Psoas muscle (tissue), 8 donors: ENCODE measurements around the gene MRPL27. TPM values are rescaled to one million over a fixed set of nuclear protein-coding genes. Genes with fewer than 3 reads are reported as not detected.
A peak's percentile ranks its signal among the peaks of the same experiment; 100 is the strongest.

Source experiments
- ATAC-seq, 4 donors: fragments of 200-7000 bp; cut with Tn5 transposase; one replicate each; pipeline ENCODE4 v1.9.1; 2020; ENCODE audit warnings: moderate library complexity in 3 of 4, mild to moderate bottlenecking in 2 of 4
- DNase-seq, 2 donors: peaks; one replicate each; pipeline ENCODE4 v3.0.0-alpha.2; 2020
- H3K27ac ChIP-seq: fragments of 200-600 bp; one replicate; pipeline ENCODE4 v1.8.0; 2022
- H3K27me3 ChIP-seq, 3 donors: fragments of 200-600 bp in 1 of 3; one replicate each; pipeline versions ENCODE4 v1.6.1 to v1.8.0; 2013 to 2022; ENCODE audit warnings: low read length in 2 of 3, mild to moderate bottlenecking in 2 of 3, moderate library complexity in 1 of 3; ENCODE audit not compliant: insufficient read depth in 3 of 3
- H3K36me3 ChIP-seq, 2 donors: fragments of 200-600 bp in 1 of 2; one replicate each; pipeline versions ENCODE4 v1.6.1 to v1.8.0; 2013 to 2022; ENCODE audit warnings: low read depth in 1 of 2, mild to moderate bottlenecking in 1 of 2, moderate library complexity in 1 of 2; ENCODE audit not compliant: insufficient read depth in 1 of 2
- H3K4me1 ChIP-seq: fragments of 200-600 bp; one replicate; pipeline ENCODE4 v1.8.0; 2022
- H3K4me3 ChIP-seq: fragments of 200-600 bp; one replicate; pipeline ENCODE4 v1.8.0; 2022; ENCODE audit warnings: mild to moderate bottlenecking
- H3K9me3 ChIP-seq: fragments of 200-600 bp; one replicate; pipeline ENCODE4 v1.8.0; 2022
- CTCF ChIP-seq: fragments of 200-600 bp; IDR thresholded peaks from one replicate; pipeline ENCODE4 v1.8.0; 2022; ENCODE audit warnings: antibody characterized with exemption
- WGBS, 3 donors: extraction: QIAGEN DNeasy Blood & Tissue Kit; methylation state at CpG; one replicate each; pipeline versions ENCODE4 v1.1.6 to v1.1.7; 2013; 5-methylcytosine and 5-hydroxymethylcytosine counted together
- intact Hi-C, 2 donors: fragments of 100-400 bp; cut with DNase I; formaldehyde crosslinking; loops; one replicate each; pipeline versions ENCODE4 v1.11.0 to v1.14.2; 2022
- polyA plus RNA-seq, 3 donors: library from polyadenylated mRNA; stranded (reverse); fragments of 200-250 nt; gene quantifications; one replicate each; pipeline ENCODE4 v1.2.3, GENCODE V29; 2013
- total RNA-seq, 4 donors: library from RNA; stranded (reverse); fragmentation: NEBNext Ultra II Directional in 2 of 4; extraction: Animal tissue kit (Norgen Biotek cat#: 25700) in 2 of 4; gene quantifications; one replicate each; pipeline versions ENCODE4 v1.2.1 to v1.2.4, GENCODE V29; 2021 to 2023
- donor health status: healthy with polysubstance abuse.
- donor health status: DM: no; HTN: no; CAD: no; lungs with moderate emphysema.
- donor health status: Bipolar disorder and iron deficiency.
- donor health status: healthy.
- donor health status: DM: yes; HTN: yes; CAD: no.
- donor health status: DM: no; HTN: no; CAD: no.
- donor health status: DM: no; HTN: no; CAD: no.
- donor health status: DM: yes; HTN: yes; CAD: no.

Gene MRPL27
- total and polyA plus RNA-seq, 7 donors: 70.7 to 468 (median 128) TPM

GRCh38 chr17:50362661-50363060 lies 10.3 kb downstream of the MRPL27 start:
- Histone ChIP-seq H3K27ac (no peak overlapping the region), H3K9me3 (no peaks in the 10 kb centered on the region), H3K36me3 (peaks cover 0 to 62% of the 10 kb centered on the region in 2 donors), H3K4me3 (no peak overlapping the region), H3K4me1 (peaks cover 5% of the 10 kb centered on the region), H3K27me3 (no peaks in the 10 kb centered on the region)
- no peak for DNase-seq
- ATAC-seq: no peak
- TF ChIP-seq CTCF: no peak
- 66 to 83% (median 67%) methylated on average over 7 of the region's 7 CpGs for WGBS, 3 donors
- intact Hi-C loops: loop anchor here (2.0 to 5.0 kb wide), 2 partner anchors 105 to 110 kb away; partner anchors contain the start of gene CHAD (in 1 of the 2)

- Histone ChIP-seq H3K27me3 (no peaks in the 10 kb centered on the region), H3K4me3 (no peak overlapping the region), H3K27ac (no peak overlapping the region), H3K9me3 (no peaks in the 10 kb centered on the region), H3K4me1 (peaks cover 5% of the 10 kb centered on the region), H3K36me3 (peaks cover 0 to 62% of the 10 kb centered on the region in 2 donors)
- ATAC-seq (peak; percentile 69 to 83 (median 79)), DNase-seq (peak; percentile 47 to 68)
- peak; percentile 68 for TF ChIP-seq CTCF
- WGBS, 3 donors: 33 to 40% (median 37%) methylated on average over 11 of the region's 11 CpGs
- intact Hi-C loops: loop anchor here (2.0 to 5.0 kb wide), 2 partner anchors 105 to 111 kb away; partner anchors contain the start of gene CHAD (in 1 of the 2)
Observed at GRCh38 chr17:50361561-50362480, 11.2 kb downstream of the MRPL27 start.

GRCh38 chr17:50360486-50361115 lies 12.4 kb downstream of the MRPL27 start:
- no peak for TF ChIP-seq CTCF
- 84 to 92% (median 84%) methylated on average over 11 of the region's 11 CpGs for WGBS, 3 donors
- DNase-seq (no peak), ATAC-seq (no peak)
- Histone ChIP-seq H3K27ac (no peak overlapping the region), H3K4me3 (no peak overlapping the region), H3K27me3 (no peaks in the 10 kb centered on the region), H3K36me3 (peaks cover 0 to 62% of the 10 kb centered on the region in 2 donors), H3K9me3 (no peaks in the 10 kb centered on the region), H3K4me1 (peaks cover 5% of the 10 kb centered on the region)
- intact Hi-C loops: loop anchor here in 1 of 2 donors (5.0 kb wide), 1 partner anchor 107 kb away; the partner anchor contains the start of gene CHAD

- Histone ChIP-seq H3K27ac (no peak overlapping the region), H3K27me3 (no peaks in the 10 kb centered on the region), H3K4me3 (no peak overlapping the region), H3K9me3 (no peaks in the 10 kb centered on the region), H3K4me1 (peaks cover 5% of the 10 kb centered on the region), H3K36me3 (peaks cover 0 to 62% of the 10 kb centered on the region in 2 donors)
- 80 to 86% (median 82%) methylated on average over 14 of the region's 14 CpGs for WGBS, 3 donors
- ATAC-seq (no peak), DNase-seq (no peak)
- TF ChIP-seq CTCF: no peak
- intact Hi-C loops: loop anchor here in 1 of 2 donors (5.0 kb wide), 1 partner anchor 107 kb away; the partner anchor contains the start of gene CHAD
Observed at GRCh38 chr17:50359998-50360461, 13.0 kb downstream of the MRPL27 start.
